Measurements from ENCODE around the gene FRS3. TPM values are rescaled to one million over a fixed set of nuclear protein-coding genes. Genes with fewer than 3 reads are reported as not detected.

Gene FRS3
- total RNA-seq, 1 donor from 2014 or later = 5.3 TPM

- H3K27me3 ChIP-seq (ENCODE audit: low read depth) = no peaks in the 10 kb centered on the region
- no peak for DNase-seq
- intact Hi-C loops (cut with micrococcal nuclease) = no loop called here
- peak; percentile 51 for TF ChIP-seq CTCF (IDR thresholded peaks at IDR 0.05; ENCODE audit: borderline replicate concordance)
- peaks cover 9% of the 10 kb centered on the region for H3K4me1 ChIP-seq
- peaks cover 19% of the 10 kb centered on the region for H3K36me3 ChIP-seq
- no peaks in the 10 kb centered on the region for H3K9me3 ChIP-seq (replicated peaks)
- no peak overlapping the region for H3K27ac ChIP-seq (replicated peaks)
- no peak overlapping the region for H3K4me3 ChIP-seq
These were observed 21.7 kb upstream of the FRS3 start for GRCh38 chr6:41801380-41801779.

DNA sequence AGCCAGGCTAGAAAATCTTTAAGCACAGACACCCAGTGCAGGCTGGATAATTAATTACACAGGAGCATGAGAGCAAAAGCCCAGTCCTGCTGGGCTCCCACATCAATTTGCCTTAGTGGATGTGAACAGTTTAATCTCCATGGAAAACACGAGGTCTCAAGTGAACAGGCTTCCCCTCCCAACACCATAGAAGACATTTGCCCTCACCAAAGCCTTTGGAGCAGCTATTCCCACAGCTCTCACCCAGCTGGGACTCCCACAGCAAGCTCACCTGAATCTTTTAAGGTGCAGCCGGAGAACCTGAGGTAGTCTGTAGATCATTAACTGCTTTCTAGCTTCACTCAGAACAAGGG, 19.8 kb upstream of the FRS3 start:
- Histone ChIP-seq H3K27me3 (ENCODE audit: low read depth) (no peaks in the 10 kb centered on the region), H3K36me3 (peaks cover 22% of the 10 kb centered on the region), H3K4me1 (peaks cover 20% of the 10 kb centered on the region), H3K4me3 (no peak overlapping the region), H3K9me3 (replicated peaks) (no peaks in the 10 kb centered on the region), H3K27ac (replicated peaks) (no peak overlapping the region)
- no peak for DNase-seq
- intact Hi-C loops (cut with micrococcal nuclease) = loop anchor here (10.0 kb wide), 1 partner anchor 125 kb away; the partner anchor contains the start of genes BYSL and MED20
- no peak for TF ChIP-seq CTCF (IDR thresholded peaks at IDR 0.05; ENCODE audit: borderline replicate concordance)

- intact Hi-C loops (cut with micrococcal nuclease) = loop anchor here (10.0 kb wide), 1 partner anchor 126 kb away; the partner anchor contains the start of genes BYSL and MED20
- no peak for TF ChIP-seq CTCF (IDR thresholded peaks at IDR 0.05; ENCODE audit: borderline replicate concordance)
- H3K36me3 ChIP-seq = peaks cover 22% of the 10 kb centered on the region
These were observed 19.3 kb upstream of the FRS3 start for GRCh38 chr6:41798901-41799558.

GRCh38 chr6:41796474-41796873, 16.8 kb upstream of the FRS3 start:
- H3K4me3 ChIP-seq = no peak overlapping the region
- peaks cover 35% of the 10 kb centered on the region for H3K36me3 ChIP-seq
- no peaks in the 10 kb centered on the region for H3K27me3 ChIP-seq (ENCODE audit: low read depth)
- no peak for TF ChIP-seq CTCF (IDR thresholded peaks at IDR 0.05; ENCODE audit: borderline replicate concordance)
- peaks cover 42% of the 10 kb centered on the region for H3K4me1 ChIP-seq
- DNase-seq = no peak
- intact Hi-C loops (cut with micrococcal nuclease) = loop anchor here (10.0 kb wide), 1 partner anchor 128 kb away; the partner anchor contains the start of genes BYSL and MED20
- no peaks in the 10 kb centered on the region for H3K9me3 ChIP-seq (replicated peaks)
- no peak overlapping the region for H3K27ac ChIP-seq (replicated peaks)

More at GRCh38 chr6:41798901-41799558, 19.3 kb upstream of the FRS3 start:
- Histone ChIP-seq H3K9me3 (replicated peaks) (no peaks in the 10 kb centered on the region), H3K4me1 (peaks cover 22% of the 10 kb centered on the region), H3K27ac (replicated peaks) (no peak overlapping the region), H3K27me3 (ENCODE audit: low read depth) (no peaks in the 10 kb centered on the region), H3K4me3 (no peak overlapping the region)
- DNase-seq = no peak

DNA sequence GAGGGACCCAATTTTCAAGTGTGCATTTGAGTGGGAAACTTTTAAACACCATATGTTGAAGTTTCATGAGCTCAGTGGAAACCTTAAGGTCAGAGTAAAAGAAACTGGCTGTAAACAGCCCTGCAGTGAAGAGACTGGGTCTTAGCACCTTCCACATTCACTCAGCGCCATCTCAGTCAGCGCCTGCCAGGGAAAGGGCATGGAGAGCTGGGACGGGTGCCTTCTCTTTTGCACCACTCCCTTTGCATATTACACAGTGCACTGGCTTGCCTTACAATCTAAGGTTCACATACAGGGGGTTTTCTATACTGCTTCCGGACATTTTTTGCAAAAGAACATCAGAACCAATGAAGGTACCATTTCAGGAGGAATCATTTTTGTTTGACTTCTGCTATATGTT, 12.3 kb upstream of the FRS3 start:
- no peak overlapping the region for H3K4me3 ChIP-seq
- peak overlapping the region; percentile 78 for H3K27ac ChIP-seq (replicated peaks)
- no peak for TF ChIP-seq CTCF (IDR thresholded peaks at IDR 0.05; ENCODE audit: borderline replicate concordance)
- no peak for DNase-seq
- H3K36me3 ChIP-seq = peaks cover 57% of the 10 kb centered on the region
- intact Hi-C loops (cut with micrococcal nuclease) = loop anchor here (10.0 kb wide), 1 partner anchor 133 kb away; the partner anchor contains the start of genes BYSL and MED20
- H3K27me3 ChIP-seq (ENCODE audit: low read depth) = no peaks in the 10 kb centered on the region
- H3K4me1 ChIP-seq = peaks cover 83% of the 10 kb centered on the region
- no peaks in the 10 kb centered on the region for H3K9me3 ChIP-seq (replicated peaks)

Data from left ventricle myocardium inferior (tissue), 1 donor.